Right hindlimb (tissue), 1 donor: Measurements from ENCODE around the gene PPP1R3C.

ENCODE experiments used
- DNase-seq: peaks from one replicate; pipeline ENCODE4 v3.0.0-alpha.2; 2018

Gene PPP1R3C

DNA sequence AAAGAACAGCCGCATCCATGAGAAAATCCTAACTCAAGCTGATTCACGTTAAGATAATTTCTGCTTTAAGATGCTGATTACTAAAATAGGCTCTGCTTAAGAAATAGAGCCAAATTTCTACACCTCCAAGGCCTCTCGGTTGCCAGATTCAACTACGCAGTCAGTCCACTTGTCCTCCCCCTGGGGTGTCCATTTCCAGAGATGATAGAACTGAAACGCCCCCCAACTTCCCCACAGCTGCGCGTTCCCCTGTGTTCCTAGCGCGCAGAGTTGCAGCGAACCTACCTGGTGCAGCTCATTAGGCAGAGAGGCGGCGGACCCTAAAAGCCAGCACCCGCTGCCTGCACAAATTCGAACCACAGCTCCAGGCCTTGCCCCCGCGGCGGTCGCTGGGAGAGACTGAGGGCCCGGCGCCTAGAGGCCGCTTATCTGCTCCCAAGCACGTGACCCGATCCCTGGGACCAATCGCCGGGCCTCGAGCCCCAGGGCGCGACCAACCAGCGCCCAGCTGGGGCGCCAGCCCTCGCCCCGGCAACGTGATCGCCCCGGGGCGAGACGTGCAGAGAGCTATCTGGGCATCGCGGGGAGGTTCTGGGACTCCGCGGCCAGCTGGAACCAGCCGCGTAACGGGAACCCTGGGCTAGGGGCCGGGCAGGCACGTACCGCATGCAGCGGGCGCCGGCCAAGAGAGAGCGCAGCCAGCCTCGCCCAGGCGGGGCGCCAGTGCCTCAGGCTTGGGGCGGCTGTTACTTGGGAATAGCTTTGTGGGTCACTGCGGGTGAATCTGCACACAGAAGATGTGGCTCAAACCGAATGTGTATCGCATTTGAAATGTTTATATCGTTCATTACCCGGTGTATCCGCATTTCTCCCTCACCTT lies at the start of gene PPP1R3C:
Gene PPP1R3C, minus strand, starts transcription at position 401 of the 880 bp plus-strand sequence. Its CDS starts 102 bp downstream, at position 299.
- DNase-seq = peak; percentile 93

GRCh38 chr10:91681361-91682276 lies 48.7 kb upstream of the PPP1R3C start:
- DNase-seq = no peak

DNA sequence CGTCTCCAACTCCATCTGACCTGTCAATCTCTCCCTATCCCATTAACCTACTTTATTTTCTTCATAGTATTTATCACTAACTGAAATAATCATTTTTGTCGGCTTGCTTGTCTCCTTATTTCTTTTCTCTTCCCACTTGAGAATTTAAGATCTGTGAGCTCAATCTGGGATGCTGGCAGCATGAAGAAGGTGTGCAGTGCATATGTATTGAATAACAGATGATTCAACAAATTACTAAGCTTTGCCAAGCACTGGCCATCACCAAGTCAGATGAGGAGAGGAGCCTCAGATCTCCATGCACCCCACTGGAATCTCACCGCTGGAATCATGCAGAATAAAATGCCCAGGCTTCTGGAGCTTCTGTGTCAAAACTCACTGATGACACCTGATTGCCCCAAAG lies 47.6 kb upstream of the PPP1R3C start:
- DNase-seq = no peak

DNA sequence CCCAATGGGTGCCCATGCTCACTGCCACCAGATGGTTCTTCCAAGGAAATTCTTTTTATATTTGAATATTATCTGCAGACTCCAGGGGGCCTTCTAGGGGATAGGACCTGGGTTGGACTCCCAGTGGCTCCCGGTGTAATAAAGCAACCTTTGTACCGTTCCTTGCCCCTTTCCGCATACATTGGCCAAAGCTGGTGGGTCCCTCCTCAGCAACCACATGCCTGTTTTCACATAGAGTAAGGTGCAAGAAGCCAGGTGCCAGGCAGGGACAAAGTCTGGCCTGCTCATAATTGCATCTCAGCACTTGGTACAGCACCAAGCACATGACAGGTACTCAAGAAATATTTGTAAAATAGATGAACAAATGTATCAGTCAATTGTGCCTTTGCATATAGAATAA lies 46.4 kb upstream of the PPP1R3C start:
- no peak for DNase-seq

DNA sequence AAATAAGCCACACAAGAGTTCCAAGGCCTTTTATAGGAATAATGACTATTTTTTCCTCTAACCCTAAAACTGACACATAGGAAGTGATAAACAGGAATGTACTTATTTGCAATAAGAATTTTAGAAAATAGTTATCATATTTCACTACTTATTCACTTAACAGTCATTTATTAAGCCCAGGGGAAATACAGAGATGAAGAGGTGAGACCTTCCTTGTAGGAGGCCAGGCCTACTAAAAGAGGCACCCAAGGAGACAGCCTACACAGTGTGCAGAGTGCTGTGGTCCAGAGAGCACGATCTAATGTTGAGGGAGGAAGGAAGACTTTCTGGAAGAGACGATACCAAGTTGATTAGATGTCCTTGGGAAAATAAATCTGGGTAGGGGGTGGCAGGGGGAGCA lies 45.0 kb upstream of the PPP1R3C start:
- no peak for DNase-seq

DNA sequence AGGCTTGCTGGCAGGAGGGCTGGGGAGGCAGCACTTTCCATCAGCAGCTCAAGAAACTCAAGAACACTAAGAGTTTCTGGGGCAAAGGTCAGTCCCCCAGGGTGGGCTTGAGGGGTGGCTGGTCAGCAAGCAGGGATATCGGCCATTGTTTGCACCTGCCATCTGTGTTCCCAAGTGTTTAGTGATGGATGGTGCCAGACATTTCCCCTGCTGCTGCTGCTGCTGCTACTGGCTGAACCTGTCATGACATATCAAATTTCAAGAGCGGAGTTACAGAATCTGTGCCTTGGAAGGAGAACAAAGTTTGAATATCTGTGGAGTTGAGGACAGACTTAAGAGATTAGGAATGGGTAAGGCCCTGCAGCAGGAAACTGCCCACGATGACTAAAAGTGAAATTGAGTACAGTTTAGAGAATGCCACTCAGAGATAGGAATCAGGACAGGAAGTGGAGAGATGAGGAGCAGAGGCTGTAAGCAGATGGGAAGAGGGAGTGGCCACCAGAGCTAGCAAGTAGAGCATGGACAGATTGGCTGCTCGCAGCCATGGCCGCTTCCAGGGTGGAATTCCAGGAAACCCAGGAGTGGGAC lies 39.2 kb upstream of the PPP1R3C start:
- DNase-seq = no peak

- no peak for DNase-seq
Measured at GRCh38 chr10:91668913-91669312, 36.0 kb upstream of the PPP1R3C start.

DNA sequence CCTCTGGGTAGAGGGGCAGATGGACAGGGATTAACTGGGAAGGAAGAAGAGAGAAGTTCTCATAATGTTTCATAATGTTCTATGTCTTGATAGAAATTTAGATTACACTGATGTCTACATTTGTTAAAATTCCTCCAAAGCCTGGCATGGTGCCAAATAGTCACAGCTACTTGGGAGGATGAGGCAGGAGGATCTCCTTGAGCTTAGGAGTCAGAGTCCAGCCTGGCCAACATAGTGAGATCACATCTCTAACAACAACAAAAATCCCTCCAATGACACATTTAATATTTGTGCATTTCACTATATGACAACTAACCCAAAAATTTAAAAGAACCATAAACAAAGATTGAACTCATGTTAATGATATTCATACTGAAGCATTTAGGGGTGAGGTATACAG lies 33.0 kb upstream of the PPP1R3C start:
- DNase-seq = no peak

DNA sequence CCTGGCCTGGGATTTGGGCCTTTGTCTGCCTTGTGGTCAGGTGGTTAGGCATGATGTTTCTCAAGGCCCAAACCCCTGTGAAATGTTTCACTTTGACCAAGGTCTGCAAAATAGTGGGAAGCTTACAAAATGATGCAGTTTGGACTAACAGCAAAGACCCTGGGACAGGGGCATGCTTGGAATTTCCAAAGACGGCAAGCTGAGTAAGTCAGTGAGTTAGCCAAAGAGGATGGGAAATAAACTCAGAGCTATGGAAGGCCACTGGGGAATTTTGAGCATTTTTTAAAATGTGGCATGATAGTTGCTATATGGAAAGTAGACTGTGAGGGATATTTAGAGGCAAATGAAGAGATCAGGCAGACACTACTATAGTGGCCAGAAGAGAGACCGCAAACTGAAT lies 31.6 kb upstream of the PPP1R3C start:
- DNase-seq = no peak

- DNase-seq = no peak
Measured at GRCh38 chr10:91662993-91663392, 30.1 kb upstream of the PPP1R3C start.

DNA sequence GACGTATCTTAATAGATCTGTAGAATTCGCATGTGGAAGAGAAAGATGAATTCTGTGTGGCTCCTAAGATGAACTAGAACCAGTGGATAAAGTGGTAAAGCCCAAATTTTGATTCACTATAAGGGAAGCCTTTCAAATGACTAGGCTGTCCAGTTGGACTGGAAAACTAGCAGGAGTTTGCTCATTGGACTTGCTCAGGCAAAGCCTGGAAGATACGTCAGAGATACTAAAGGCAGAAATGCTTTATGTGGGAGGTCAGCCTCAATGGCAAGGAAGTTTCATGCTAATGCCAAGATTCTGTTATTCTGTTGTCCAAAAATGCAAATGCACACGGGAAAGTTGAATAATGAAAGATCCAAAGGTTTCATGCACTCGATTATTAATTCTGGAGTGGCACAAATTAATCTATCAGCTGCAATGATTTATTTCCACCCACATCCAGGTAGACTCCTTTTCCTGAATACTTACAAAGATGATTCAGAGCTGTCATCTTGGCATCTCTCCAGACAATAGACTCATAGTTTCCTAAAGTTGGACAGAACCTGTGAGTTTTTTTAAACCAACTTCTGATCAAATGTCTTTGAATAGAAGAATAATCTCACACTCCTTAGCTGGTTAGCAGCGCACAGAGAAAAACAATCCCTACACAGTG lies 20.5 kb upstream of the PPP1R3C start:
- DNase-seq = no peak

GRCh38 chr10:91652364-91652763 lies 19.5 kb upstream of the PPP1R3C start:
- DNase-seq = no peak

- DNase-seq = no peak
Measured at GRCh38 chr10:91643700-91644099, 10.8 kb upstream of the PPP1R3C start.

GRCh38 chr10:91642831-91643692 lies 10.2 kb upstream of the PPP1R3C start:
- DNase-seq = no peak

- DNase-seq = no peak
Measured at GRCh38 chr10:91636892-91637291, 4.0 kb upstream of the PPP1R3C start.

- peak; percentile 70 for DNase-seq
Measured at GRCh38 chr10:91635401-91636400, 2.8 kb upstream of the PPP1R3C start.

DNA sequence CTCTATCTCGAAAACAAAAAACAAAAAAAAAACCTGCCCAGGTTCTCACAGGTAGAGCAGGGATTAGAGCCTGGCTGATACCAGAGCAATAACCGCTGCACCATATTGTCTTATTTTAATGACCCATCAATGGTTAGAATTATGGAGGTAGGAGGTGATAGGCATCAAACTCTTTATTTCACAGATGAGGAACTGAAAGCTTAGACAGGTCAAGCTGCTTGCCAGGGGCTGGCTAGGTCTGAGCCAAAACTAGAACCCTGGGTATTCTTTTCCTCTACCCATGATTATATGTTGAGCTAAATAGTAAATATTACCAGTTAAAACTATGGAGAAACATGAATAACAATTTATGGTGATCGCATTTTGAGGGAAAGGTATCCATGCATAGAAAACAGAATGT lies 2.0 kb upstream of the PPP1R3C start:
- DNase-seq = no peak

- no peak for DNase-seq
Measured at GRCh38 chr10:91634246-91634645, 1.4 kb upstream of the PPP1R3C start.

DNA sequence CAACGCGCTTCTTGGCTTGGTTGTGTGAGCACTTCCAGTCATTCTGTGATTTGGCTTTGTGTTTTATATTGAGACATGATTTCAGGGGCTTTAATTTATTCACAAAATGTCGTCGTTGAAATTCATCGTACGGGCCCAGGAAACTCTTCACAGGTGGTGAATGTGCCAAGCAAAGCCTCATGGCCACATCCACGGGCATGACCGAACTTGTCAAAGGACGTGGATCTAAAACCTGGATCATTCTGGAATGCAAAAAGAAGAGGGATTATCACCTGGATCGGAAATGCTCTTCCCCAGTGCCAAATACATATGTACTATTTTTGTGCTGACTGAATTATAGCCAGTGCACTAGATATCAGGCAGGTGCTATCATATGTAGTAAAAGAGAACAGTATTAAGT lies 2.2 kb downstream of the PPP1R3C start:
- DNase-seq = no peak
